Gastroesophageal sphincter (tissue), 3 donors: ENCODE measurements around the gene GDPD1.

Experiments used
- POLR2A ChIP-seq, 2 donors: fragments of 450-650 bp; IDR thresholded peaks; one replicate each; pipeline ENCODE4 v1.6.1; 2017; ENCODE audit warnings: antibody characterized with exemption in 2 of 2, mild to moderate bottlenecking in 2 of 2, moderate library complexity in 1 of 2
- POLR2AphosphoS5 ChIP-seq: sonication (generic); formaldehyde crosslinking; IDR thresholded peaks from one replicate; pipeline ENCODE4 v1.6.1; 2017; ENCODE audit warnings: antibody characterized with exemption
- TF ChIP-seq, protein P1 (sequence below), 4 experiments: fragments of 200-600 bp in 2 of 4; fragments of 450-650 bp in 2 of 4; sonication (generic) in 1 of 4; IDR thresholded peaks; one replicate each; pipeline ENCODE4 v1.5.1; 2017 to 2019; ENCODE audit warnings: antibody characterized with exemption in 4 of 4, mild to moderate bottlenecking in 2 of 4, moderate library complexity in 2 of 4

DNA sequence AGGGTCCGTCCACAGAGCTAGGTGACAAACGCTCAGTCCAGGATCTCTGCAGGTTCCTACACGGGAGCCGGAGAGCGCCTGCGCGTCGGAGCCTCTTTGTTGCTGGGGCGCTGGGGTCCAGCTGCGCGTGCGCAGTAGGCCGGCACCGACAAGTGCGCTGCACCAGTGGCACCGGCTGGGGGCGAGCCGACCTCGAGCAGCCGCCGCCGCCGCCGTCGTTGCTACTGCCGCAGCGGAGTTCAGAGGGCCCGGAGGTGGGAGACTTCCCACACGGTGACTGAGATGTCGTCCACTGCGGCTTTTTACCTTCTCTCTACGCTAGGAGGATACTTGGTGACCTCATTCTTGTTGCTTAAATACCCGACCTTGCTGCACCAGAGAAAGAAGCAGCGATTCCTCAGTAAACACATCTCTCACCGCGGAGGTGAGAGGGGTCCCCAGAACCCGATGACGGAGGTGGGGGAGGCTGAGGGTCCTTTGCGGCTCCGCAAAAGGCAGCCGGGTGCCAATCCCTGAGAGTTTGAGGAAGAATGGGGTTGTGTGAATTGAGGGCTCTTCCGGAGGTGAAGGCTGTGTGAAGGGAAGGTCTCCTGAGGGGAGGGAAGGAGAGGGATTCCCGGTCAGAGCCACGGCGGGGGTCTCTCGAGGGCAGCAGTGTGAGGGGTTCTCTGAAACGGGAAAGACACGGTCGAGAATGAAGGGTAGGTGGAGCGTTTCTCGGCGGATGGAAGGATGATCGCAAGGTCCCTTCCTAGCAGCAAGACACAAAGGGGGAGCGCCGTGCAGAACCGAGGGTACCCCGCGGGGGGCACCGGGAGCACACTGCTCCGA, at the start of gene GDPD1:
- TF ChIP-seq, protein P1, sequence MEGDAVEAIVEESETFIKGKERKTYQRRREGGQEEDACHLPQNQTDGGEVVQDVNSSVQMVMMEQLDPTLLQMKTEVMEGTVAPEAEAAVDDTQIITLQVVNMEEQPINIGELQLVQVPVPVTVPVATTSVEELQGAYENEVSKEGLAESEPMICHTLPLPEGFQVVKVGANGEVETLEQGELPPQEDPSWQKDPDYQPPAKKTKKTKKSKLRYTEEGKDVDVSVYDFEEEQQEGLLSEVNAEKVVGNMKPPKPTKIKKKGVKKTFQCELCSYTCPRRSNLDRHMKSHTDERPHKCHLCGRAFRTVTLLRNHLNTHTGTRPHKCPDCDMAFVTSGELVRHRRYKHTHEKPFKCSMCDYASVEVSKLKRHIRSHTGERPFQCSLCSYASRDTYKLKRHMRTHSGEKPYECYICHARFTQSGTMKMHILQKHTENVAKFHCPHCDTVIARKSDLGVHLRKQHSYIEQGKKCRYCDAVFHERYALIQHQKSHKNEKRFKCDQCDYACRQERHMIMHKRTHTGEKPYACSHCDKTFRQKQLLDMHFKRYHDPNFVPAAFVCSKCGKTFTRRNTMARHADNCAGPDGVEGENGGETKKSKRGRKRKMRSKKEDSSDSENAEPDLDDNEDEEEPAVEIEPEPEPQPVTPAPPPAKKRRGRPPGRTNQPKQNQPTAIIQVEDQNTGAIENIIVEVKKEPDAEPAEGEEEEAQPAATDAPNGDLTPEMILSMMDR (IDR thresholded peaks at IDR 0.05) = peak; percentile 52 to 88 (median 74)
- TF ChIP-seq POLR2AphosphoS5 (no peak), POLR2A (IDR thresholded peaks at IDR 0.05) (peak in 1 of 2 donors; percentile 28)
